HepG2 (cell line): ENCODE data around the gene CYP27B1. TPM values are rescaled to one million over a fixed set of nuclear protein-coding genes. Genes with fewer than 3 reads are reported as not detected.

Experiments used
- ATF7 ChIP-seq, 2 experiments: fragments of 450-650 bp in 1 of 2; sonication (generic) in 1 of 2; formaldehyde crosslinking in 1 of 2; IDR thresholded peaks; 2 replicates each; pipeline versions ENCODE4 v1.4.0 to v1.6.1; 2016 to 2020; ENCODE audit warnings: antibody characterized with exemption in 1 of 2, mild to moderate bottlenecking in 1 of 2, missing genetic modification reagents in 1 of 2
- CBX2 ChIP-seq, 2 experiments: fragments of 200-600 bp in 1 of 2; sonication (generic); formaldehyde crosslinking in 1 of 2; IDR thresholded peaks; 2 replicates each; pipeline versions ENCODE4 v1.7.0 to v1.8.1; 2018 to 2022; ENCODE audit warnings: low read depth in 2 of 2, low read length in 1 of 2, mild to moderate bottlenecking in 1 of 2, missing genetic modification reagents in 1 of 2
- CHCHD3 ChIP-seq: sonication (generic); formaldehyde crosslinking; IDR thresholded peaks from 2 replicates; pipeline ENCODE4 v1.8.0; 2022; ENCODE audit warnings: mild to moderate bottlenecking, missing genetic modification reagents, moderate library complexity
- HDAC2 ChIP-seq: sonication (generic); formaldehyde crosslinking; IDR thresholded peaks from 2 replicates; pipeline ENCODE4 v1.4.0; 2020; ENCODE audit warnings: missing genetic modification reagents
- SAP130 ChIP-seq: IDR thresholded peaks from 2 replicates; pipeline ENCODE4 v1.6.1; 2016; ENCODE audit warnings: low read depth
- SRF ChIP-seq: IDR thresholded peaks from 2 replicates; pipeline ENCODE4 v1.6.1; 2011; ENCODE audit warnings: mild to moderate bottlenecking, low read depth, low read length, moderate library complexity
- ZNF317 ChIP-seq: sonication (generic); formaldehyde crosslinking; IDR thresholded peaks from 2 replicates; pipeline ENCODE4 v1.5.0; 2020; ENCODE audit warnings: mild to moderate bottlenecking, missing genetic modification reagents
- ZNF468 ChIP-seq: sonication (generic); formaldehyde crosslinking; IDR thresholded peaks from 2 replicates; pipeline ENCODE4 v1.8.0; 2022; ENCODE audit warnings: mild to moderate bottlenecking, moderate library complexity, missing genetic modification reagents
- ZNF510 ChIP-seq: sonication (generic); formaldehyde crosslinking; IDR thresholded peaks from 2 replicates; pipeline ENCODE4 v1.4.0; 2020; ENCODE audit warnings: low read depth, mild to moderate bottlenecking, missing genetic modification reagents
- polyA plus RNA-seq, 8 experiments: library from polyadenylated mRNA; depleted of rRNA in 3 of 8; stranded (reverse) in 7 of 8; unstranded in 1 of 8; fragments of >200 nt; fragmentation: Illumina TruSeq in 4 of 8; extraction: Trizol in 4 of 8; gene quantifications; 2 replicates each; pipeline versions ENCODE4 v1.2.1 to v1.2.3, GENCODE V29; 2011 to 2016; ENCODE audit warnings: low read depth in 4 of 8, missing spikeins in 1 of 8, mixed read lengths in 1 of 8; ENCODE audit not compliant: insufficient read depth in 1 of 8
- total RNA-seq, 5 experiments: library from RNA; depleted of rRNA; stranded (reverse); fragments of >200 nt; fragmentation: Illumina TruSeq; extraction: Trizol; gene quantifications; 2 replicates each; pipeline ENCODE4 v1.2.3, GENCODE V29; 2016; ENCODE audit warnings: low read depth in 1 of 5
- TF ChIP-seq, protein P1 (sequence below): IDR thresholded peaks from 2 replicates; pipeline ENCODE4 v1.6.1; 2016; ENCODE audit warnings: missing compliant biosample characterization, missing genetic modification reagents, borderline replicate concordance
- TF ChIP-seq, protein P2 (sequence below): IDR thresholded peaks from 2 replicates; pipeline ENCODE4 v1.6.1; 2016
- TF ChIP-seq, protein P3 (sequence below): sonication (generic); formaldehyde crosslinking; conservative IDR thresholded peaks from 2 replicates; pipeline ENCODE4 v1.8.0; 2022; ENCODE audit warnings: mild to moderate bottlenecking, moderate library complexity, missing genetic modification reagents

CYP27B1 gene
- total and polyA plus RNA-seq, 2 of the 13 experiments (the other 11 are each of a cell fraction or from before 2014, with no cell fraction given), result 2.3 to 3.0 TPM

DNA sequence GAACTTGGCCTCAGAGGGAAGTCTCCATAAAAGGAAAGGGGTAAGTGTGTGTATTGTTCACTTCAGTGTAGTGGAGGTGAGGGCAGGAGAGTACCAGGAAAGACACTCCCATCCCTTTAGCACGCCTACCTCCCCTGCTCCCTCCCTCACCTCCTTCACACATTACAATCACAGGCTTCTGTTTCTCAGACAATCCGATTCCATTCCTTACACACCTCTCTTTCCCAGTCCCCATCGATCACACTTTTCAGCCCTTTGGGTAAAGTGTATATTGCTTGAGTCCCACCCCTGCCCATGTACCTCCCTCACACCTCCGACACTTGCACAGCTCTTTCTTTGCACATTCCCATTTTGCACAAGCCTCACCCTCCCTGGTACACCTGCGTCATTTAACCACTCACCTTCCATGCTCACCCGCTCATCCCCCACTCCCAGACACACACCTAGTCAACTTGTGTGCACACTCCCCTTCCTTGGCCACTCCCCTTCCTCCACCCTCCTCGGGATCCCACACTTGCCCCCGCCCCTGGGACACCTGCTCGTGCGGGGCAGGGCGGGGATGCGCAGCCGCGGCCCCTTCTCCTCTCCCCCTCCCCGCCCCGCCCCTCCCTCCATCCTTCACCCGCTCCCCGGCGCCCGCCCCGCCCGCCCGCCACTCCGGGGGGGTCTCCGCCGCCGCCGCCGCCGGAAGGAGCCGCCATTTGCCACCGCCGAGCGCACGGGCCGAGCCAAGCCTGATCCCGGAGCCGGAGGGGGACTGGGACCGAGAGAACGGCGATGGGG is 12.3 kb downstream of the CYP27B1 start, which contains the start of gene MARCHF9 (continued):
- TF ChIP-seq ATF7 (IDR thresholded peaks at IDR 0.05), result no peak
- no peak for TF ChIP-seq ATF7 (CRISPR knock-in tag; IDR thresholded peaks at IDR 0.05)
- TF ChIP-seq ZNF510 (CRISPR knock-in tag), result no peak
- TF ChIP-seq HDAC2 (CRISPR knock-in tag), result peak; percentile 11; the same call in 1 of the 2 replicates
- TF ChIP-seq, protein P1, sequence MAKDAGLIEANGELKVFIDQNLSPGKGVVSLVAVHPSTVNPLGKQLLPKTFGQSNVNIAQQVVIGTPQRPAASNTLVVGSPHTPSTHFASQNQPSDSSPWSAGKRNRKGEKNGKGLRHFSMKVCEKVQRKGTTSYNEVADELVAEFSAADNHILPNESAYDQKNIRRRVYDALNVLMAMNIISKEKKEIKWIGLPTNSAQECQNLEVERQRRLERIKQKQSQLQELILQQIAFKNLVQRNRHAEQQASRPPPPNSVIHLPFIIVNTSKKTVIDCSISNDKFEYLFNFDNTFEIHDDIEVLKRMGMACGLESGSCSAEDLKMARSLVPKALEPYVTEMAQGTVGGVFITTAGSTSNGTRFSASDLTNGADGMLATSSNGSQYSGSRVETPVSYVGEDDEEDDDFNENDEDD (CRISPR knock-in tag), result peak; percentile 17; the same call in 1 of the 2 replicates
- TF ChIP-seq CBX2 (IDR thresholded peaks at IDR 0.05; ENCODE audit: low read depth, low read length), result no peak
- no peak for TF ChIP-seq CBX2 (CRISPR knock-in tag; IDR thresholded peaks at IDR 0.05; ENCODE audit: low read depth)
- TF ChIP-seq CHCHD3, result 0 out of 2 replicates have a peak, but pooled peaks have one; percentile 30
- peak; percentile 68 for TF ChIP-seq SAP130 (CRISPR knock-in tag)
- TF ChIP-seq ZNF317 (CRISPR knock-in tag), result no peak
- no peak for TF ChIP-seq ZNF468 (CRISPR knock-in tag)
- no peak for TF ChIP-seq SRF
- TF ChIP-seq, protein P2, sequence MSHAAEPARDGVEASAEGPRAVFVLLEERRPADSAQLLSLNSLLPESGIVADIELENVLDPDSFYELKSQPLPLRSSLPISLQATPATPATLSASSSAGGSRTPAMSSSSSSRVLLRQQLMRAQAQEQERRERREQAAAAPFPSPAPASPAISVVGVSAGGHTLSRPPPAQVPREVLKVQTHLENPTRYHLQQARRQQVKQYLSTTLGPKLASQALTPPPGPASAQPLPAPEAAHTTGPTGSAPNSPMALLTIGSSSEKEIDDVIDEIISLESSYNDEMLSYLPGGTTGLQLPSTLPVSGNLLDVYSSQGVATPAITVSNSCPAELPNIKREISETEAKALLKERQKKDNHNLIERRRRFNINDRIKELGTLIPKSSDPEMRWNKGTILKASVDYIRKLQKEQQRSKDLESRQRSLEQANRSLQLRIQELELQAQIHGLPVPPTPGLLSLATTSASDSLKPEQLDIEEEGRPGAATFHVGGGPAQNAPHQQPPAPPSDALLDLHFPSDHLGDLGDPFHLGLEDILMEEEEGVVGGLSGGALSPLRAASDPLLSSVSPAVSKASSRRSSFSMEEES (CRISPR knock-in tag), result no peak
- TF ChIP-seq, protein P3, sequence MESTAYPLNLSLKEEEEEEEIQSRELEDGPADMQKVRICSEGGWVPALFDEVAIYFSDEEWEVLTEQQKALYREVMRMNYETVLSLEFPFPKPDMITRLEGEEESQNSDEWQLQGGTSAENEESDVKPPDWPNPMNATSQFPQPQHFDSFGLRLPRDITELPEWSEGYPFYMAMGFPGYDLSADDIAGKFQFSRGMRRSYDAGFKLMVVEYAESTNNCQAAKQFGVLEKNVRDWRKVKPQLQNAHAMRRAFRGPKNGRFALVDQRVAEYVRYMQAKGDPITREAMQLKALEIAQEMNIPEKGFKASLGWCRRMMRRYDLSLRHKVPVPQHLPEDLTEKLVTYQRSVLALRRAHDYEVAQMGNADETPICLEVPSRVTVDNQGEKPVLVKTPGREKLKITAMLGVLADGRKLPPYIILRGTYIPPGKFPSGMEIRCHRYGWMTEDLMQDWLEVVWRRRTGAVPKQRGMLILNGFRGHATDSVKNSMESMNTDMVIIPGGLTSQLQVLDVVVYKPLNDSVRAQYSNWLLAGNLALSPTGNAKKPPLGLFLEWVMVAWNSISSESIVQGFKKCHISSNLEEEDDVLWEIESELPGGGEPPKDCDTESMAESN (CRISPR knock-in tag), result 0 out of 2 replicates have a peak, but pooled peaks have one; percentile 45
